HCT116 (cell line): ENCODE measurements around the gene PRRX2. TPM values are rescaled to one million over a fixed set of nuclear protein-coding genes. Genes with fewer than 3 reads are reported as not detected.
A peak's percentile ranks its signal among the peaks of the same experiment; 100 is the strongest.

Source experiments
- ATAC-seq: fragments of 200-7000 bp; cut with Tn5 transposase; 2 replicates; pipeline ENCODE4 v1.9.1; 2020; ENCODE audit warnings: mild to moderate bottlenecking, moderate library complexity
- BruUV-seq: library from RNA; stranded (reverse); fragments of 400-500 nt; replicated peaks from 2 replicates; lab custom pipeline; 2021; lab: Mats Ljungman, UMichigan
- CTCF ChIA-PET: fragments of 300-600 bp; sonication (Branson Sonifier 250); formaldehyde crosslinking; loops from one replicate; lab custom pipeline; 2021; ENCODE audit warnings: antibody characterized with exemption; lab: Charles Lee
- POLR2A ChIA-PET: fragments of 300-600, 350-600 bp; sonication (Branson Sonifier 250); formaldehyde crosslinking; loops from one replicate; lab custom pipeline; 2021; ENCODE audit warnings: antibody characterized with exemption; lab: Charles Lee
- RAD21 ChIA-PET, 2 experiments: fragments of 300-600 bp; sonication (Branson Sonifier 250); formaldehyde crosslinking; loops; one replicate each; lab custom pipeline; 2023; ENCODE audit warnings: low total read pairs in 2 of 2; ENCODE audit not compliant: uncharacterized antibody in 2 of 2, unreplicated experiment in 2 of 2, low non-redundant PET in 1 of 2; lab: Charles Lee
- DNase-seq: peaks from one replicate; pipeline ENCODE4 v3.0.0-alpha.2; 2010; ENCODE audit warnings: low read depth, low spot score
- H2AFZ ChIP-seq: fragments of 200-600 bp; shearing (Covaris generic), sonication (generic); 2 replicates; pipeline ENCODE4 v1.6.1; 2017; ENCODE audit warnings: low read depth, mixed run types, mixed read lengths, antibody characterized with exemption, low read length; ENCODE audit not compliant: poor library complexity, severe bottlenecking
- H3K27ac ChIP-seq: 2 replicates; pipeline ENCODE4 v1.5.1; 2012; ENCODE audit warnings: low read depth, low read length
- H3K27me3 ChIP-seq: fragments of 200-600 bp; sonication (generic); 2 replicates; pipeline ENCODE4 v1.6.1; 2016; ENCODE audit warnings: mixed run types, low read length, mixed read lengths; ENCODE audit not compliant: insufficient read depth
- H3K36me3 ChIP-seq, 2 experiments: fragments of 200-500 bp in 1 of 2; fragments of 200-600 bp in 1 of 2; sonication (Bioruptor generic) in 1 of 2; sonication (generic) in 1 of 2; 2 replicates each; pipeline versions ENCODE4 v1.5.1 to v1.6.1; 2014 to 2016; ENCODE audit warnings: low read length in 2 of 2, inconsistent platforms in 1 of 2, mixed read lengths in 1 of 2, mixed run types in 1 of 2; ENCODE audit not compliant: insufficient read depth in 2 of 2, control insufficient read depth in 1 of 2
- H3K4me1 ChIP-seq, 2 experiments: fragments of 200-600 bp in 1 of 2; sonication (generic) in 1 of 2; 2 replicates each; pipeline versions ENCODE4 v1.5.1 to v1.6.1; 2012 to 2017; ENCODE audit warnings: low read length in 2 of 2, inconsistent platforms in 1 of 2, mild to moderate bottlenecking in 1 of 2, mixed read lengths in 1 of 2, mixed run types in 1 of 2, moderate library complexity in 1 of 2; ENCODE audit not compliant: insufficient read depth in 2 of 2, control insufficient read depth in 1 of 2
- H3K4me2 ChIP-seq: fragments of 200-600 bp; sonication (generic); 2 replicates; pipeline ENCODE4 v1.6.1; 2017; ENCODE audit warnings: mixed run types, low read length, mixed read lengths
- H3K4me3 ChIP-seq, 2 experiments: fragments of 200-600 bp in 1 of 2; sonication (generic) in 1 of 2; replicated peaks in 1 of 2; 2 replicates each; pipeline ENCODE4 v1.5.1; 2011 to 2016; ENCODE audit warnings: low read length in 2 of 2, control low read depth in 1 of 2, low read depth in 1 of 2, mild to moderate bottlenecking in 1 of 2, mixed read lengths in 1 of 2, mixed run types in 1 of 2
- H3K79me2 ChIP-seq: fragments of 200-600 bp; sonication (generic); 2 replicates; pipeline ENCODE4 v1.6.1; 2017; ENCODE audit warnings: mild to moderate bottlenecking, mixed run types, low read length, moderate library complexity, mixed read lengths; ENCODE audit not compliant: insufficient read depth
- H3K9ac ChIP-seq: fragments of 200-600 bp; sonication (generic); 2 replicates; pipeline ENCODE4 v1.6.1; 2016; ENCODE audit warnings: low read length, mixed read lengths
- H3K9me2 ChIP-seq: fragments of 200-600 bp; sonication (generic), shearing (Covaris generic); 2 replicates; pipeline ENCODE4 v1.6.1; 2017; ENCODE audit warnings: mixed run types, mild to moderate bottlenecking, moderate library complexity; ENCODE audit not compliant: insufficient read depth
- H3K9me3 ChIP-seq, 2 experiments: fragments of 200-500 bp in 1 of 2; fragments of 200-600 bp in 1 of 2; sonication (Bioruptor generic) in 1 of 2; sonication (generic) in 1 of 2; 2 replicates each; pipeline ENCODE4 v1.6.1; 2014 to 2017; ENCODE audit warnings: low read length in 2 of 2, mixed read lengths in 2 of 2, inconsistent platforms in 1 of 2, low read depth in 1 of 2, mild to moderate bottlenecking in 1 of 2, mixed run types in 1 of 2, moderate library complexity in 1 of 2; ENCODE audit not compliant: control insufficient read depth in 1 of 2, insufficient read depth in 1 of 2
- H4K20me1 ChIP-seq: fragments of 200-600 bp; sonication (generic), shearing (Covaris generic); 2 replicates; pipeline ENCODE4 v1.6.1; 2017; ENCODE audit warnings: mixed run types, mild to moderate bottlenecking, moderate library complexity; ENCODE audit not compliant: insufficient read depth
- ATF3 ChIP-seq: IDR thresholded peaks from 2 replicates; pipeline ENCODE4 v1.6.1; 2012
- CEBPB ChIP-seq: IDR thresholded peaks from 2 replicates; pipeline ENCODE4 v1.6.1; 2012; ENCODE audit warnings: low read depth
- EGR1 ChIP-seq: IDR thresholded peaks from 2 replicates; pipeline ENCODE4 v1.6.1; 2012; ENCODE audit warnings: low read depth
- ELF1 ChIP-seq: IDR thresholded peaks from 2 replicates; pipeline ENCODE4 v1.6.1; 2012; ENCODE audit warnings: low read depth, borderline replicate concordance
- EZH2 ChIP-seq: fragments of 200-600 bp; sonication (generic); IDR thresholded peaks from 2 replicates; pipeline ENCODE4 v1.6.1; 2017; ENCODE audit warnings: antibody characterized with exemption, mixed run types
- EZH2phosphoT487 ChIP-seq: fragments of 200-600 bp; IDR thresholded peaks from 2 replicates; pipeline ENCODE4 v1.6.1; 2018; ENCODE audit warnings: antibody characterized with exemption, borderline replicate concordance
- JUND ChIP-seq: IDR thresholded peaks from 2 replicates; pipeline ENCODE4 v1.6.1; 2012
- MAX ChIP-seq: IDR thresholded peaks from 2 replicates; pipeline ENCODE4 v1.6.1; 2012
- POLR2A ChIP-seq: IDR thresholded peaks from 2 replicates; pipeline ENCODE4 v1.7.0; 2011; ENCODE audit warnings: borderline replicate concordance; ENCODE audit not compliant: insufficient read depth, insufficient read length; ENCODE audit errors: extremely low read depth
- POLR2AphosphoS5 ChIP-seq: IDR thresholded peaks from 2 replicates; pipeline ENCODE4 v1.6.1; 2011; ENCODE audit warnings: mild to moderate bottlenecking, low read depth, low read length, moderate library complexity
- RAD21 ChIP-seq: IDR thresholded peaks from 2 replicates; pipeline ENCODE4 v1.6.1; 2012; ENCODE audit warnings: low read depth, mild to moderate bottlenecking
- REST ChIP-seq: IDR thresholded peaks from 2 replicates; pipeline ENCODE4 v1.6.1; 2012; ENCODE audit warnings: low read depth
- SIN3A ChIP-seq: IDR thresholded peaks from 2 replicates; pipeline ENCODE4 v1.6.1; 2012; ENCODE audit warnings: low read depth
- SP1 ChIP-seq: IDR thresholded peaks from 2 replicates; pipeline ENCODE4 v1.6.1; 2012; ENCODE audit warnings: low read depth
- SRF ChIP-seq: IDR thresholded peaks from 2 replicates; pipeline ENCODE4 v1.6.1; 2012; ENCODE audit warnings: low read depth
- YY1 ChIP-seq: IDR thresholded peaks from 2 replicates; pipeline ENCODE4 v1.6.1; 2011; ENCODE audit warnings: low read length, low read depth, moderate library complexity, mild to moderate bottlenecking; ENCODE audit not compliant: insufficient replicate concordance; ENCODE audit errors: extremely low read depth
- intact Hi-C: fragments of 100-400 bp; cut with micrococcal nuclease; formaldehyde crosslinking; loops from 2 replicates; pipeline ENCODE4 v1.10.0; 2022
- total RNA-seq: library from RNA; stranded (reverse); gene quantifications from one replicate; pipeline ENCODE4 v1.2.1, GENCODE V29; 2021; ENCODE audit not compliant: unreplicated experiment

PRRX2 gene
- total RNA-seq, 1 experiment from 2014 or later = 25.5 TPM

- H2AFZ ChIP-seq = no peak overlapping the region
- no peaks in the 10 kb centered on the region for H3K9me2 ChIP-seq
- DNase-seq (no peak), ATAC-seq (peak; percentile 3)
- peak overlapping the region; percentile 74 for H3K27ac ChIP-seq
- H3K36me3 ChIP-seq = peaks cover 6 to 15% of the 10 kb centered on the region in 2 experiments; a peak in 2 of 4 replicates
- H3K27me3 ChIP-seq = no peaks in the 10 kb centered on the region
- ChIA-PET RAD21 (no interaction called here), POLR2A (no interaction called here), CTCF (interaction anchor here (2.6 to 3.4 kb wide), 2 partner anchors 150 to 502 kb away, joined by 7 to 18 read pairs; no protein-coding TSS in a partner anchor)
- H3K9ac ChIP-seq = peak overlapping the region; percentile 79
- H3K4me2 ChIP-seq = peak overlapping the region; percentile 97
- H3K9me3 ChIP-seq = no peaks in the 10 kb centered on the region
- no peaks in the 10 kb centered on the region for H4K20me1 ChIP-seq
- intact Hi-C loops = loop anchor here (5.0 kb wide), 1 partner anchor 86 kb away; no protein-coding TSS in a partner anchor
- TF ChIP-seq POLR2AphosphoS5 = no peak
- TF ChIP-seq ELF1 = no peak
- no peak for TF ChIP-seq POLR2A
- no peak for TF ChIP-seq ATF3
- no peak for TF ChIP-seq SIN3A
- TF ChIP-seq SP1 = no peak
- no peak for TF ChIP-seq SRF
- no peak for TF ChIP-seq REST
- no peak for TF ChIP-seq YY1
- TF ChIP-seq CEBPB = no peak
- TF ChIP-seq JUND = no peak
- TF ChIP-seq EGR1 = no peak
- no peak for TF ChIP-seq EZH2phosphoT487
- TF ChIP-seq MAX = no peak
- TF ChIP-seq EZH2 = no peak
- no peak for TF ChIP-seq RAD21
- TF ChIP-seq, all 23 proteins: peak for 0
- TSS peak; percentile 62 for BruUV-seq
- peak overlapping the region; percentile 85 to 95 for H3K4me3 ChIP-seq
- H3K4me1 ChIP-seq = peaks cover 10 to 17% of the 10 kb centered on the region in 2 experiments; a peak in 3 of 4 replicates
- peaks cover 45% of the 10 kb centered on the region for H3K79me2 ChIP-seq
Observed at GRCh38 chr9:129640871-129641749, 24.3 kb upstream of the PRRX2 start.
